Measurements from ENCODE around the gene NR2E3. TPM values are rescaled to one million over a fixed set of nuclear protein-coding genes. Genes with fewer than 3 reads are reported as not detected.

Gene NR2E3
- total RNA-seq, 3 donors from 2014 or later (not counting 1 experiment from before 2014, with no cell fraction given): not detected

GRCh38 chr15:71773206-71773859 is 37.0 kb upstream of the NR2E3 start:
- no peak overlapping the region for H3K4me3 Mint-ChIP-seq

GRCh38 chr15:71775856-71776255 is 34.5 kb upstream of the NR2E3 start:
- DNase-seq: no peak
- Histone ChIP-seq H3K4me1 (ENCODE audit: control insufficient read depth, insufficient read depth, low read length) (no peaks in the 10 kb centered on the region), H3K27ac (ENCODE audit: low read length) (no peak overlapping the region), H3K9me3 (ENCODE audit: control insufficient read depth, insufficient read depth, low read length) (no peaks in the 10 kb centered on the region), H3K27me3 (ENCODE audit: control insufficient read depth, insufficient read depth, low read length) (no peaks in the 10 kb centered on the region), H3K36me3 (ENCODE audit: control insufficient read depth, insufficient read depth, low read length) (no peaks in the 10 kb centered on the region), H3K4me3 (ENCODE audit: low read length) (no peak overlapping the region)
- H3K9me3 Mint-ChIP-seq: no peaks in the 10 kb centered on the region
- TF ChIP-seq, protein P1, sequence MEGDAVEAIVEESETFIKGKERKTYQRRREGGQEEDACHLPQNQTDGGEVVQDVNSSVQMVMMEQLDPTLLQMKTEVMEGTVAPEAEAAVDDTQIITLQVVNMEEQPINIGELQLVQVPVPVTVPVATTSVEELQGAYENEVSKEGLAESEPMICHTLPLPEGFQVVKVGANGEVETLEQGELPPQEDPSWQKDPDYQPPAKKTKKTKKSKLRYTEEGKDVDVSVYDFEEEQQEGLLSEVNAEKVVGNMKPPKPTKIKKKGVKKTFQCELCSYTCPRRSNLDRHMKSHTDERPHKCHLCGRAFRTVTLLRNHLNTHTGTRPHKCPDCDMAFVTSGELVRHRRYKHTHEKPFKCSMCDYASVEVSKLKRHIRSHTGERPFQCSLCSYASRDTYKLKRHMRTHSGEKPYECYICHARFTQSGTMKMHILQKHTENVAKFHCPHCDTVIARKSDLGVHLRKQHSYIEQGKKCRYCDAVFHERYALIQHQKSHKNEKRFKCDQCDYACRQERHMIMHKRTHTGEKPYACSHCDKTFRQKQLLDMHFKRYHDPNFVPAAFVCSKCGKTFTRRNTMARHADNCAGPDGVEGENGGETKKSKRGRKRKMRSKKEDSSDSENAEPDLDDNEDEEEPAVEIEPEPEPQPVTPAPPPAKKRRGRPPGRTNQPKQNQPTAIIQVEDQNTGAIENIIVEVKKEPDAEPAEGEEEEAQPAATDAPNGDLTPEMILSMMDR (IDR thresholded peaks at IDR 0.05): no peak
- H3K4me3 Mint-ChIP-seq: no peak overlapping the region
- H3K36me3 Mint-ChIP-seq: no peaks in the 10 kb centered on the region
- peaks cover 0 to 7% of the 10 kb centered on the region in 2 donors for H3K4me1 Mint-ChIP-seq
- intact Hi-C loops (cut with micrococcal nuclease): no loop called here
- H3K27ac Mint-ChIP-seq: no peak overlapping the region
- no peak for ATAC-seq
- H3K27me3 Mint-ChIP-seq (ENCODE audit: low read depth in 2 of 2): peaks cover 9 to 19% of the 10 kb centered on the region in 2 donors

More at GRCh38 chr15:71773206-71773859, 37.0 kb upstream of the NR2E3 start:
- H3K4me1 Mint-ChIP-seq: no peaks in the 10 kb centered on the region
- Histone ChIP-seq H3K9me3 (ENCODE audit: control insufficient read depth, insufficient read depth, low read length) (no peaks in the 10 kb centered on the region), H3K27me3 (ENCODE audit: control insufficient read depth, insufficient read depth, low read length) (no peaks in the 10 kb centered on the region), H3K4me3 (ENCODE audit: low read length) (no peak overlapping the region), H3K36me3 (ENCODE audit: control insufficient read depth, insufficient read depth, low read length) (no peaks in the 10 kb centered on the region), H3K27ac (ENCODE audit: low read length) (no peak overlapping the region), H3K4me1 (ENCODE audit: control insufficient read depth, insufficient read depth, low read length) (no peaks in the 10 kb centered on the region)
- intact Hi-C loops (cut with micrococcal nuclease): no loop called here
- TF ChIP-seq, protein P1 (IDR thresholded peaks at IDR 0.05): no peak
- H3K27me3 Mint-ChIP-seq (ENCODE audit: low read depth in 2 of 2): peaks cover 9 to 11% of the 10 kb centered on the region in 2 donors
- ATAC-seq (no peak), DNase-seq (no peak)
- H3K9me3 Mint-ChIP-seq: no peaks in the 10 kb centered on the region
- H3K36me3 Mint-ChIP-seq: no peaks in the 10 kb centered on the region
- H3K27ac Mint-ChIP-seq: no peak overlapping the region
- 96% methylated on average over 1 of the region's 1 CpG for WGBS (ENCODE audit: insufficient coverage)

DNA sequence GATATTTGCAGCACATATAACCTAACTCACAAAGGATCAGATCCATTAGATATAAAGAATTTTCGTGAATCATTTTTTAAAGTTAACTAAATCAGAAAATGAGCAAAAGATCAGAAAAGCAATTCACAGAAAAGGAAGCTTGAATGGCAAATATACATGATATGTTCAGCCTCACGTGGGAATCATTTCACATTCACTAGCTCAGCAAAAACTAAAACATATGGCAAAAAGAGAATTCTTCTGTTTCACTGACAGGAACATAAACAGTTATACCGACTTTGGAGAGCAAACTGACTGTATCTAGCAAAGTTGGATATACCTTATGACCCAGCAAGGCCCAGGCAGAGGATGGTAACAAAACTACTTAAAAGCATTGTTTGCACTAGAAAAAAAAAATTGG is 34.0 kb upstream of the NR2E3 start:
- Histone ChIP-seq H3K27me3 (ENCODE audit: control insufficient read depth, insufficient read depth, low read length) (no peaks in the 10 kb centered on the region), H3K9me3 (ENCODE audit: control insufficient read depth, insufficient read depth, low read length) (no peaks in the 10 kb centered on the region), H3K4me1 (ENCODE audit: control insufficient read depth, insufficient read depth, low read length) (no peaks in the 10 kb centered on the region), H3K27ac (ENCODE audit: low read length) (no peak overlapping the region), H3K36me3 (ENCODE audit: control insufficient read depth, insufficient read depth, low read length) (no peaks in the 10 kb centered on the region), H3K4me3 (ENCODE audit: low read length) (no peak overlapping the region)
- H3K36me3 Mint-ChIP-seq: no peaks in the 10 kb centered on the region
- H3K9me3 Mint-ChIP-seq: no peaks in the 10 kb centered on the region
- no peak for ATAC-seq
- 81% methylated on average over 3 of the region's 3 CpGs for WGBS (ENCODE audit: insufficient coverage)
- H3K27ac Mint-ChIP-seq: no peak overlapping the region
- no peak overlapping the region for H3K4me3 Mint-ChIP-seq
- H3K27me3 Mint-ChIP-seq (ENCODE audit: low read depth in 2 of 2): peaks cover 8 to 19% of the 10 kb centered on the region in 2 donors
- TF ChIP-seq, protein P1 (IDR thresholded peaks at IDR 0.05): no peak
- intact Hi-C loops (cut with micrococcal nuclease): no loop called here
- DNase-seq: no peak
- peaks cover 0 to 7% of the 10 kb centered on the region in 2 donors for H3K4me1 Mint-ChIP-seq

Measured in natural killer cell (primary cell).